ENCODE data around the gene MAP4. TPM values are rescaled to one million over a fixed set of nuclear protein-coding genes. Genes with fewer than 3 reads are reported as not detected.

The MAP4 gene
- total RNA-seq, 1 donor from 2014 or later = 142 TPM

DNA sequence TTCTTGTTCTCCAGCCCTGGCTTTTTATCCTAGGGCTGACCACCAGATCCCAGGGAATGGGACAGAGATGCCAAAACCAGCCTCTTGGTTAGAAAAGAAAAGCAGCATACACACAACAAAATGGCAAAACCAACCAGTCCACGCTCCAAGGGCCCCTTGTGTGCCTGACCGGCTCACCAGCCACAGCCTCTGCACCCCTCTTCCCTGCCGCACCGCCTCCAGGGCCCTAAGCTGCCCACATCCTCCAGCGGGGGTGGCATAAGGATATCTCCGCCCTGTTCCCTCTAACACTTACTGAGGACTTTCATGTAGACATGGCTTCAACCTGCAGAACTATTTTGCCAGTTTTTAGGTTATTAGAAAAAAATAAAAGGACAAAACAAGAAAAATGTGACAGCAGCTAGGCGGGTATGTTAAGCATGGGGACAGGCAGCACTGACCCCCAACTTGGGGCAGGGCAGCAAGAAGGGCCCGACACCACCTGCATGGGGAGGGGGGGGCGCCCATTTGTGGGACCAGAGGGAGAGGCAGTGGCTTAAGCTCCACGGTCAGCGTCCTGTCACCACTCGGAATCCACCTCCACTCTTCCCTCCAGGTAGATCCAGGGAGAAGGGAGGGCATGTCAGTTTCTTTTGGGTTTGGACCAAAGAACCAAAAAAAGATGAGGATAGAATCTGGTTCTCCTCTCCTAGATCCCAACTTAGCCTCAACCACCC is 164.2 kb downstream of the MAP4 start:
- no peaks in the 10 kb centered on the region for H3K27me3 ChIP-seq
- no peaks in the 10 kb centered on the region for H3K4me1 ChIP-seq
- peaks cover 0 to 83% of the 10 kb centered on the region in 2 donors for H3K36me3 ChIP-seq
- no peaks in the 10 kb centered on the region for H3K9me3 ChIP-seq
- H3K27ac ChIP-seq = no peak overlapping the region
- TF ChIP-seq POLR2A (IDR thresholded peaks at IDR 0.05) (no peak), POLR2AphosphoS5 (IDR thresholded peaks at IDR 0.05; ENCODE audit: insufficient read depth in 1 of 2, low read depth in 1 of 2) (no peak)
- TF ChIP-seq, protein P1, sequence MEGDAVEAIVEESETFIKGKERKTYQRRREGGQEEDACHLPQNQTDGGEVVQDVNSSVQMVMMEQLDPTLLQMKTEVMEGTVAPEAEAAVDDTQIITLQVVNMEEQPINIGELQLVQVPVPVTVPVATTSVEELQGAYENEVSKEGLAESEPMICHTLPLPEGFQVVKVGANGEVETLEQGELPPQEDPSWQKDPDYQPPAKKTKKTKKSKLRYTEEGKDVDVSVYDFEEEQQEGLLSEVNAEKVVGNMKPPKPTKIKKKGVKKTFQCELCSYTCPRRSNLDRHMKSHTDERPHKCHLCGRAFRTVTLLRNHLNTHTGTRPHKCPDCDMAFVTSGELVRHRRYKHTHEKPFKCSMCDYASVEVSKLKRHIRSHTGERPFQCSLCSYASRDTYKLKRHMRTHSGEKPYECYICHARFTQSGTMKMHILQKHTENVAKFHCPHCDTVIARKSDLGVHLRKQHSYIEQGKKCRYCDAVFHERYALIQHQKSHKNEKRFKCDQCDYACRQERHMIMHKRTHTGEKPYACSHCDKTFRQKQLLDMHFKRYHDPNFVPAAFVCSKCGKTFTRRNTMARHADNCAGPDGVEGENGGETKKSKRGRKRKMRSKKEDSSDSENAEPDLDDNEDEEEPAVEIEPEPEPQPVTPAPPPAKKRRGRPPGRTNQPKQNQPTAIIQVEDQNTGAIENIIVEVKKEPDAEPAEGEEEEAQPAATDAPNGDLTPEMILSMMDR (IDR thresholded peaks at IDR 0.05) = no peak
- H3K4me3 ChIP-seq = no peak overlapping the region
- intact Hi-C loops (cut with DNase I) = no loop called here
- DNase-seq (ENCODE audit: extremely low spot score in 2 of 2) = no peak

DNA sequence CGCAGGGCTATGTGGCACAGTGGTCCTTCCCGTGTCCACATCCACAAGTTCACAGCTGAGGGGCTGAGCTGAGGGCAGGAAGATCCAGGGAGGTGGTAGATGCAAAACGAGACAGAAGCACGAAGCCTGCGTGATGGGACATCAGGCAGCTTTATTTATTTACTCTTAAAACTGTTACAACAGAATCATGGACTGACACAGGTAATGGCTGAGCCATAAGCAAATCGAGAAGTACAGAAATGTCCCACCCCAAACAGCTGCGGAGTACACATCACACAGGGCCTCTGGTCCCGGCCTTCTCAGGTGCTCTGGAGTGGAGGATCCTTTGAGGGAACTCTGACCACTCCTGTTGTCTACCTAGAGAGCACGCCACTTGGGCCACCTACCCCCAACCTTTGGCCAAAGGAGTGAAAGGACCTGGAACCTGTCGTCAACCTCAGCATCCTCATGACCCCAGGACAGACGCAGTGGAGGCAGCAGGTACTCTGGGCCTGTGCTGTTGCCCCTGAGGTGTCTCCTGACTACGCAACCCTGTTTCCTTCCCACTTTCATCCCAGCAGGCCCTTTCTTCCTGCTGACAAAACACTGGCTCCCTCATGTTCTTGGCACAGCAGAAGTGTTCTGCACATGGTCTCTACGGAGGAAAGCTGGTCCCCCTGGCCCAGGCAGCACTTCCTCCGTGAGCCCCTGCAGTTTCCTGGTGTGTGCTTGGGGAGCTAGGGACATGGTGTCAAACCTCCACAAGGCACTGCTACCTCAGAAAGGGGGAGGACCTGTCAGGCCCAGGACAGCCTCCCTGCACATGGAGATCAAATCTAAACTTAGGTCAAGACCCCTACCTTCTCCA is 165.4 kb downstream of the MAP4 start:
- no peak for DNase-seq (ENCODE audit: extremely low spot score in 2 of 2)
- no peaks in the 10 kb centered on the region for H3K4me1 ChIP-seq
- no peaks in the 10 kb centered on the region for H3K27me3 ChIP-seq
- no peaks in the 10 kb centered on the region for H3K9me3 ChIP-seq
- intact Hi-C loops (cut with DNase I) = no loop called here
- no peak overlapping the region for H3K4me3 ChIP-seq
- peaks cover 0 to 84% of the 10 kb centered on the region in 2 donors for H3K36me3 ChIP-seq
- TF ChIP-seq POLR2A (IDR thresholded peaks at IDR 0.05) = no peak
- peak in 1 of 2 donors; percentile 11 for TF ChIP-seq POLR2AphosphoS5 (IDR thresholded peaks at IDR 0.05; ENCODE audit: insufficient read depth in 1 of 2, low read depth in 1 of 2)
- no peak overlapping the region for H3K27ac ChIP-seq

DNA sequence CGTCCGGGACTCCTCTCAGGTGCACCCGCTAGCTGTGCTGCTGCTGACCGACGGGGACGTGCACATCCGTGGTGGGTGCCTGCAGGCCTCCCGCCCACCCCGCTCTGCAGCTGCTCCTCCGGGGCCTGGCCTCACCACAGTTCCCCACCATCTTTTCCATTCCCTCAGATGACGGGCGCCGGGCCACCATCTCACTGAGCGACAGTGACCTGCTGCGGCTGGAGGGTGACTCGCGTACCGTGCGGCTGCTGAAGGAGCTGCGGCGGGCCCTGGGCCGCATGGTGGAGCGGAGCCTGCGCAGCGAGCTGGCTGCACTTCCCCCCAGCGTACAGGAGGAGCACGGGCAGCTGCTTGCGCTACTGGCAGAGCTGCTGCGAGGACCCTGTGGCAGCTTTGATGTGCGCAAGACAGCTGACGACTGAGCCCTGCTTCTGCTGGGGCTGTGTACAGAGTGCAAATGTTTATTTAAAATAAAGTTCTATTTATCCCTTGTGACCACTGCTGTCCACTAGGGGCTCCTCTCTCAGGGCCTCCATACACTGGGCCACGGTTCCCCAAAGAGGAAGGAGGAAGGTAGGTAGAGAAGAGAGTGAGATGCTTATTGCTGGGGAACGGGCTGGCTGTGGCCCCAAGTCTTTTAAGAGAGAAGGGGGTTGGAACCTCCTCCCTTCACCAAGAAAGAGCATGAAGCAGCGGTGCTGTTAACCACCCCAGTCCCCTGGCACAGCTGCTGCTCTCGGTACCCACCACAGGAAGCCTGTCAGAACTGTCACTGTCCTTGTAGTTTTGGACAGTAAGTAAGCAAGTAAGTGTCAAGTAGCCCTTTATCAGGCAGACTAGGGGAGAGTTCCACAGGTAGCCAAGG is 166.3 kb downstream of the MAP4 start:
- Histone ChIP-seq H3K27me3 (no peaks in the 10 kb centered on the region), H3K9me3 (no peaks in the 10 kb centered on the region), H3K27ac (no peak overlapping the region), H3K36me3 (peaks cover 0 to 84% of the 10 kb centered on the region in 2 donors), H3K4me1 (no peaks in the 10 kb centered on the region), H3K4me3 (no peak overlapping the region)
- intact Hi-C loops (cut with DNase I) = loop anchor here (10.0 kb wide), 1 partner anchor 135 kb away; no protein-coding TSS in a partner anchor
- TF ChIP-seq POLR2AphosphoS5 (IDR thresholded peaks at IDR 0.05; ENCODE audit: insufficient read depth in 1 of 2, low read depth in 1 of 2) (no peak), POLR2A (IDR thresholded peaks at IDR 0.05) (no peak)
- TF ChIP-seq, protein P1 (IDR thresholded peaks at IDR 0.05) = no peak
- no peak for DNase-seq (ENCODE audit: extremely low spot score in 2 of 2)

GRCh38 chr3:47849186-47849698 is 167.0 kb downstream of the MAP4 start:
- no peak for DNase-seq (ENCODE audit: extremely low spot score in 2 of 2)
- Histone ChIP-seq H3K9me3 (no peaks in the 10 kb centered on the region), H3K4me3 (no peak overlapping the region), H3K4me1 (no peaks in the 10 kb centered on the region), H3K27me3 (no peaks in the 10 kb centered on the region), H3K27ac (no peak overlapping the region), H3K36me3 (peaks cover 0 to 83% of the 10 kb centered on the region in 2 donors)
- TF ChIP-seq, protein P1 (IDR thresholded peaks at IDR 0.05) = no peak
- no peak for TF ChIP-seq POLR2AphosphoS5 (IDR thresholded peaks at IDR 0.05; ENCODE audit: insufficient read depth in 1 of 2, low read depth in 1 of 2)
- TF ChIP-seq POLR2A (IDR thresholded peaks at IDR 0.05) = no peak
- intact Hi-C loops (cut with DNase I) = loop anchor here (10.0 kb wide), 1 partner anchor 136 kb away; no protein-coding TSS in a partner anchor
